Mesenteric fat pad (tissue), 1 donor: Measurements from ENCODE around the gene ZDHHC19. TPM values are rescaled to one million over a fixed set of nuclear protein-coding genes. Genes with fewer than 3 reads are reported as not detected.
"Not testable (repeated sequence)": the region's sequence is repeated elsewhere in the genome, so short reads cannot be mapped to it uniquely, and the experiment has no call there.

Source experiments
- DNase-seq: peaks from one replicate; pipeline ENCODE4 v3.0.0-alpha.2; 2020; ENCODE audit warnings: low spot score
- long read RNA-seq: library from polyadenylated mRNA; unstranded; transcript quantifications from one replicate; pipeline ENCODE4 v2.0.0, GENCODE V29; 2020
- total RNA-seq: library from RNA; stranded (reverse); fragmentation: NEBNext Ultra II Directional; extraction: Animal tissue kit (Norgen Biotek cat#: 25700); gene quantifications from one replicate; pipeline ENCODE4 v1.2.1, GENCODE V29; 2021
- donor health status: DM: yes; HTN: yes; CAD: no.

ZDHHC19 gene, protein sequence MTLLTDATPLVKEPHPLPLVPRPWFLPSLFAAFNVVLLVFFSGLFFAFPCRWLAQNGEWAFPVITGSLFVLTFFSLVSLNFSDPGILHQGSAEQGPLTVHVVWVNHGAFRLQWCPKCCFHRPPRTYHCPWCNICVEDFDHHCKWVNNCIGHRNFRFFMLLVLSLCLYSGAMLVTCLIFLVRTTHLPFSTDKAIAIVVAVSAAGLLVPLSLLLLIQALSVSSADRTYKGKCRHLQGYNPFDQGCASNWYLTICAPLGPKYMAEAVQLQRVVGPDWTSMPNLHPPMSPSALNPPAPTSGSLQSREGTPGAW
- total RNA-seq = 2.8 TPM
- long read RNA-seq, partial matches to known transcripts = 0 of 2 reads
- long read RNA-seq, other reads (novel, unspliced or antisense) = 2 of 2 reads

DNA sequence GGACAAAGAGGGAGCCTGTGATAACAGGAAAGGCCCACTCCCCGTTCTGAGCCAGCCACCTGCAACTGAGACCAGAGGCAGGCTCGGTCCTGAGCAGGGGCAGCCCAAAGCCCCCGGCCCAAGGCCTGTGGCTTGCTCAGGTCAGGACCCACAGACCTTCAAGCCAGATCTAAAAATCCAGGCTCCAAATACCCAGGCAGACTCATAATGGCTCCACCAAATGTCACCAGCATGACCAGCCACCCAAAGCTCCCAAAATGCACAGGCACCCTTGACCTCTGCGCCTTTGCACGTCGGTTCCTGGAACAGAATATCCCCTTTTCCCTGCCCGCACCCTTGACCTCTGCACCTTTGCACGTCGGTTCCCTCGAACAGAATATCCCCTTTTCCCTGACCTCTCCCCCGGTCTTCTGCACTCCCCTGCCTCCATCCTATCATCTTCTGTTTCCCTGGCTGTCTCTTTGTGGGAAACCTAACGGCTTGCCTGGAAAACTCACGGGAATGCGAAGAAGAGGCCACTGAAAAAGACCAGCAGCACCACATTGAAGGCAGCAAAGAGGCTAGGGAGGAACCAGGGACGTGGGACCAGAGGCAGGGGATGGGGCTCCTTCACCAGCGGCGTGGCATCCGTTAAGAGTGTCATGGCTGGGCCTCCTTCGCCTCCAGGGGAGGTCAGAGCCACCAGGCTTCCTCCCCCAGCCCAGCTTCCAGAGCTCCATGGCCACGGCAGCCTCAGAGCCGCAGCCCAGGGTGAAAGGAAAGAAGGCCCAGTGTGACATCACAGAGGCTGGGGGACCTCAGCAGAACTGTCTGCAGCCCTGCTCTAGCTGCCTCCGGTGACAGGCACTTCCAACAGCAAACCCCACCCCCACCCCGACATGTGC is at the start of gene ZDHHC19:
Gene ZDHHC19, minus strand, starts transcription at position 728 of the 884 bp plus-strand sequence. Its CDS starts 85 bp downstream, at position 643.
- DNase-seq = no peak

DNA sequence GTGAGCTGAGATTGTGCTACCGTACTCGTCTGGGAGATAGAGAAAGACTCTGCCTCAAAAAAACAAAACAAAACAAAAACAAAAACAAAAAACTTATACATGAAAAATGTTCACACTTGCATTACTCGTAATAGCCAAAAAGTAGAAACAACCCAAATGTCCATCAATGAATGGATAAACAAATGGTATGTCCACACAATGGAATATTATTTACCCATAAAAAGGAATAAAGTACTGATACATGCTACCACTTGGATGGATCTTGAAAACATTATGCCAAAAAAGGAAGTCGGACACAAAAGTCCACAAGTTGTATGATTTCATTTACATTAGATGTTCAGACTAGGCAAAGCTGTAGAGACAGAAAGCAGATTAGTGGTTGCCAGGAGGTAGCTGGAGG is 49.6 kb upstream of the ZDHHC19 start:
- DNase-seq = no peak

DNA sequence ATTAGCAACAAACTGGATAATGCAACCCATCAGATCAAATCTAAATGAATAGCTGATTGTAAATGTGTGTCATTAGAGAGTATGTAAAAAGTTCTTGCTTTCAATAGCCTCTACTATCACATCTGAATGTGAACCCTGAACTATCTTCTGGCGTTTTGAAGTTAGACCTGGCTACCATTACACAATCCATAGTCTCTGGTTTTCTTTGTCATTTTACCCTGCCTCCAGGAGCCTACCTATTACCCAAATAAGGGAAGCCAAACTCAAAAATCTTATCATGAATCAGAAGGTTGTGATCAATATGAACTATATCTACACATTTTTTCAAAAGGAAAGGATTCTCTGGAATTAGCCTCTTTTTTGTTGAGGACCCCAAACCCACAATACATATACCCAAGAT is 44.6 kb upstream of the ZDHHC19 start:
- no peak for DNase-seq

DNA sequence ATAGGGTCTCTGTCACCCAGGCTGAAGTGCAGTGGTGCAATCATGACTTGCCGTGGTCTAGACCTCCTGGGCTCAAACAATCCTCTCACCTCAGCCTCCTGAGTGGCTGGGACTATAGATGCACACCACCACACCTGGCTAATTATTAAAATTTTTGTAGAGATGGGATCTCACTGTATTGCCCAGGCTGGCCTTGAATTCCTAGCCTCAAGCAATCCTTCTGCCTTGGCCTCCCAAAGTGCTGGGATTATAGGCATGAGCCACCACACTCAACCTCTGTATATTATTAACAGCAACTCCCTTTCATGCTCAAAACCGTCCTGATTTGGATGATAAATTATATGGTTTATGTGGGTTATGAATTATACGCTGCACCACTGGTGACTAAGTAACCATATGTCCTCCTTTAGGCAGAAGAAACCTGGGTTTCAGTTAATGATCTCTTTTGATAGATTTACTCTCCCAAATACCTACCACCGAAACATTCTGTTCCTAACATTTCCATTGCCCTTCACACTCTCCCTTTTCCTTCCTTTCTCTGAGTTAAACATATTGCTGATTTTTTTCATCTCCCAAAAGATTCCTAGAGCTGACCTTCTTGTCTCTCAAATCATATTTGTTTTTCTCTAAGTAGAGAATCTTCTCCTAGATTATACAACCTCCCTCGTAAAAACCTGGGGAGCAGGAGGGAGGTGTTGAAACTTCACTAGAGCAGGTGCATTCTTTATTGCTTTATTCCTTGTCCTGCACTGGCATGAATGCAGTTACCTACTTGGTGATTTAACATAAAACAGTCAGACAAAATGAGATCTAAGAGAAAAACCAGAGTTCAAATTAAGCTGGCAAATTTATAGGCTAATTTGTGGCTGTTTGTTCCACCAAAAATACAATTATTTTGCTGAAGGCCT is 43.4 kb upstream of the ZDHHC19 start:
- no peak for DNase-seq

DNA sequence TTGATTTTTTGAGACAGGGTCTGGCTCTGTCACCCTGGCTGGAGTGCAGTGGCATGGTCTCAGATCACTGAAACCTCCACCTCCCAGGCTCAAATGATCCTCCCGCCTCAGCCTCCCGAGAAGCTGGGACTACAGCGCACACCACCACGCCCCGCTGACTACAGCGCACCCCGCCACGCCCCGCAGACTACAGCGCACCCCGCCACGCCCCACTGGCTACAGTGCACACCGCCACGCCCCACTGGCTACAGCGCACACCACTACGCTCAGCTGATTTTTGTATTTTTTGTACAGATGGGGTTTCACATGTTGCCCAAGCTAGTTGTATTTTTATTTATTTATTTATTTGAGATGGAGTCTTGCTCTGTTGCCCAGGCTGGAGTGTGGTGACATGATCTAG is 40.7 kb upstream of the ZDHHC19 start:
- DNase-seq = no peak

DNA sequence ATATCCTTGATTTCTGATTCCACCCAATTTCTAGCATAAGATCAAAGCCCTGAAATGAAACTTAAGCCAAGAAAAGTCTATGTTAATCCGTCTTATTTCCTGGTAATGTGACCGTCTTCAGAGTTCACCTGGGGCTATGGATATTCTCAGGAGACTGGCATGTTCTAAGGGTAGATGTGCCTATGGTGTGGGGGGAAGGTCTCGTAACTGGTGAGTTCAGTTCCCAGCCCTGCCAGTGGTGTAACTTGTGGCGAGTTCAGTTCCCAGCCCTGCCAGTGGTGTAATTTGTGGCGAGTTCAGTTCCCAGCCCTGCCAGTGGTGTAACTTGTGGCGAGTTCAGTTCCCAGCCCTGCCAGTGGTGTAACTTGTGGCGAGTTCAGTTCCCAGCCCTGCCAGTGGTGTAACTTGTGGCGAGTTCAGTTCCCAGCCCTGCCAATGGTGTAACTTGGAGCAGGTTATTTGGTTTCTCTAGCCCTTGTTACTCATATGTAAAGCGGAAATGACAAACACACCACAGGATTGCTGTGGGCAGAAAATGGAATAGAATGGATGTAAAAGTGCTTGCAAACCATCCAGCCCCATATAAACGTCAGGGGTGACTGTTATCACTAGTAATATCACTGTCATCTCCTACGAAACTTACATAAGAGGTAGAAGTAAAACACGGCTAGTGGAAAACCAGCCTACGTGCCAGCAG is 35.6 kb upstream of the ZDHHC19 start:
- DNase-seq = no peak

DNA sequence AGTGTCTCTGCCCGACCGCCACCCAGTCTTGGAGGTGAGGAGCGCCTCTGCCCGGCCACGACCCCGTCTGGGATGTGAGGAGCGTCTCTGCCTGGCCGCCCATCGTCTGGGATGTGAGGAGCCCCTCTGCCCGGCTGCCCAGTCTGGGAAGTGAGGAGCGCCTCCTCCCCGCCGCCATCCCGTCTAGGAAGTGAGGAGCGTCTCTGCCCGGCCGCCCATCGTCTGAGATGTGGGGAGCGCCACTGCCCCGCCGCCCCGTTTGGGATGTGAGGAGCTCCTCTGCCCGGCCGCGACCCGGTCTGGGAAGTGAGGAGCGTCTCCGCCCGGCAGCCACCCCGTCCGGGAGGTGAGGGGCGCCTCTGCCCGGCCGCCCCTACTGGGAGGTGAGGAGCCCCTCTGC is 33.0 kb upstream of the ZDHHC19 start:
- DNase-seq = not testable (repeated sequence)

DNA sequence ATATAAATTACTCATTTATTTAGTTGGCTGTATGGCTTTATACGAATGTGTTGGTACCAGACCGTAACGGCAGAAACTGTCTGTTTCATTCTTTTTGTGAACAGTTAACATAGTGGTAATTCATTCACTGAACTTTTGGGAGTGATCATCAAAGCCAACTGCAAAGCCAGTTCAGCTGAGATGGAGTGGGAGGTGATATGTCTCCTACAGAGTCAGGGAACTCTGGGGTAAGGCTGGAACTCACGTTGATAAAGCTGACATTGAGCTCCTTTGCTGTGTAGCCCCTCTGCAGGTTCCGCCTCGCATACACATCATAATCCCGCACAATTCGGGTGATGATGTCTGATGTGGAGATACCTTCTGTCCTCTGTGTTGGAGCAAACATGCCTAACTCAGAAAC is 30.5 kb upstream of the ZDHHC19 start:
- no peak for DNase-seq

DNA sequence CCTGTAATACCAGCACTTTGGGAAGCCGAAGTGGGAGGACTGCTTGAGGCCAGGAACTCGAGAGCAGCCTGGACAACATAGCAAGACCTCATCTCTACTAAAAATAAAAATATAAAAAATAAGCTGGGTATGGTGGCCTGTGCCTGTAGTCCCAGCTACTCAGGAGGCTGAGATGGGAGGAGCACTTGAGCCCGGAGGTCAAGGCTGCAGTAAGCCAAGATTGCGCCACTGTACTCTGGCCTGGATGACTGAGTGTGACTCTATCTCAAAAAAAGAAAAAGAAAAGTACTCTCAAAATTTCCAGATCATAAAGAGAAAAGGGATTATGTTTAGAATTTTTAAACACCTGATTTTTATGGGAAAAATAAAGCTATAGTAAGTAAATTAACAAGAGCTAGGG is 29.2 kb upstream of the ZDHHC19 start:
- DNase-seq = no peak

DNA sequence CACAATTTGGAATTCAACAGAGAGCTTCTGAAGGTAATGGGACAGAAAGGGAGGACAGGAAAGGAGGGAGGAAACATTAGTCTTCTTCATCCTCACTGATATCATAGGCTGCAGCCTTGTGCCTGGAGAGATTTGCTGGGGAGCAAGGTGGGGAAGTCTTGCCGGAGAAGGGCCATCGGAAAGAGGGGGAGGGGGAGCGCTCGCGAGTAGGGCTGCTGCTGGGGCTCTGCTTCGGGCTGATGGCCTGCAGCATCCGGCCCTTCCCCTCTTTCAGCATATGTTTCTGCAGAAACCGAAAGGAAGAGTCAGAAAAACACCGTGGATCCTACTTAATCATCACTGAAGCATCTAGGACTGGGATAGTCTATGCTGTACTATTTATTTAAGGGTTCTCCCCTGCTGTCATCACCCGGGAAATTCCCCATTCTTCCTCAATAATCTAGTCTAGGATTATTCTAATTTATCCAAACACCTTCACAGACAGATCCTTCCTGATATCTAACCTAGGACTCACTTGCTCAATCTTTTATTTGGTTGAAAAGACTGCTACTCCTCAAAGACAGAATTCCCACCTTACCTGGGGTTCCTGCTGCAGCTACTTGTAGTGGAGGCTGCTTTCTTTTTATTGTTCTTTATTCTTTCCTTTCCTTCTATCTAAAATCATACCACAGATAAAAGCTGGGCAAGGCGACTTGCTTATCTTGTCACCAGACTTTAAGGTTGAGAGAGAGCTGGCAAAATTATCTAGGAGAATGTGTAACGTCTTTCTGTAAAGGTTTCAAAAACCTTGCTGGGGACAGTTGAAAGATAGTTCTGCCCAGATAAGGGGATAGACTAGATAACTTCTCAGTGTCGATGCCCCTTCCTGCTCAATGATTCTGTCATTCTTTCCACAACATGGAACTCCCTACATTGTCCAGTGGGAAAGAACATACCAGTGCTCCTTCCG is 27.7 kb upstream of the ZDHHC19 start:
- no peak for DNase-seq

DNA sequence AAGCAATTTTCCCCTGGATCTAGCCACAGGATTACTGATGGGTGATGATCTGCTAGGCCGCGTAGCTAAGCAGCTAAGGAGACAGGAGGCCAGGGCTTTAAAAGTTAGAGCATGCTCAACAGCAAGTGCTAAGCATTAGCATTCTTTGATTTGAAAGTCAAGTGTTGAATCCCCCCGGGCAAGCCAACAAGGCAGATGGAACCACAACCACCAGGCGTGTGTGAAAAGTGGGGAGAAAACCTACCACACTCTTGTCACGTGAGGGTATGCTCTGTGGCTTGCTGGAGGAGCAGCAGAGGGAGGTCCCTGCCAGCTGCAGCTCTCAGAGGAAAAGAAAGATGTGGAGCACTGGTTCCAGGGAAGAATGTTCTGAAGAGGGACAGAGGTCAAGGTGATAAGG is 26.0 kb upstream of the ZDHHC19 start:
- DNase-seq = no peak

DNA sequence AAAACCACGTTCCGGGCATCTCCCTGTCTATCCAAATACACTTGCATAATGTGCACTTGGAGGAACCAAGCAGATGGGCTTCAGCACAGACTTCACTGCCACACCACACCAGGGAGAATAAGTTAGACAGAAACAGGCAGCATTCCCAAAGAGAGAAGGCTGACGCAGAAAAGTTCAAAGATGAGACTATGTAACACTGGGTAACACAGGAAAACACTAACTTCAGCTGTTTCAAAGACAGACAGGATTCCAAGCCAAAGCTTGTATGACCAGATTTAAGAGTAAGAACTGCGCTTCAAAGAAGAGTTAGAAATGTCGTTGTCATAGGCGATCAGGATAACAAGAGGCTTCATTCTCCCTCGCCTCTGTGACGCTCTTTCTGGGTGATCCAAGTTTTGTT is 25.0 kb upstream of the ZDHHC19 start:
- no peak for DNase-seq

DNA sequence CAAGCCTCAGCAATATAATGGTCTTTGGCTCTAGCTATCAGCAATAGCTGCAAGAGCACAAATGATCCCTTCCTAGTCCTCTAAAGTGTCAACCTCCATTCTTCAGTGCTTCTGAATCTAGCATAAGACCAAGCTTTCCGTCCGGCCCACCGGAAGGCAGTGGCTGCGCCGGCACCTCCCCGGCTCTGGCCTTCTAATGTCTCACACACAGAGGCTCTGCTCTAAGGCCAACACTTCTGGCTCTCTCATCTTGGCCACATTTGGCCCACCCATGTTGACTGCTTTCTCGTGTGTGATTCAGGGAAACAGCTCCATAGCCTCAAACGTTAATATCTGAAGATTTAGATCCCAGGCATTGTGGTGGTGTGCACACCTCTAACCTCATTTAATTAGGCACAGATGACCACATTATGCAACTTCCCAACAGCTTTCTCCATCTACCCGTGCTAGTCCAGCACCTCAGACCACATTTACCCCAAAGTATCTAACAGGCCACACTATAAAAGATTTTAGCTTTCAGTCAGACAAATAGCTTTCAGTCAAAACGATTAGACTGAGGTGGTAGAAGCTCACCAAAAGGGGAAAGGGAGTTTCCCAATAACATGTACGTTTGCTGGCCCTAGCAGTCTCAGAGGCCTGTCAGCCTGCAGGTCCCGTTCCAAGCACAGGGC is 24.4 kb upstream of the ZDHHC19 start:
- DNase-seq = no peak

DNA sequence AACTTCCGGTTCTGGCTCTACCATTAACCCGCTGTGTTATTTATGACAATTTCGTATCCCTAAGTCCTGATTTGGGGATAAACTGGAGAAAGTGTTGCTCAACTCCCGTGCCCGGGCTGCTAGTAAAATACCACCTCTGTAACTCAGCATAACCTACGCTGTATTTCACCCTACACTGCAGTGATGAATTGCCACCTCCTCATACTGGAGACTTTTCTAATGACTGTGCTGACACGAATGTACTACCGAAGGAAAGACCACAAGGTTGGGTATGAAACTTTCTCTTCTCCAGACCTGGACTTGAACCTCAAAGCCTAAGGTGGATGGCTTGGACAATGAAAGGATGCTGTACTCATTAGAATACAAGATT is 21.7 kb upstream of the ZDHHC19 start:
- DNase-seq = no peak

DNA sequence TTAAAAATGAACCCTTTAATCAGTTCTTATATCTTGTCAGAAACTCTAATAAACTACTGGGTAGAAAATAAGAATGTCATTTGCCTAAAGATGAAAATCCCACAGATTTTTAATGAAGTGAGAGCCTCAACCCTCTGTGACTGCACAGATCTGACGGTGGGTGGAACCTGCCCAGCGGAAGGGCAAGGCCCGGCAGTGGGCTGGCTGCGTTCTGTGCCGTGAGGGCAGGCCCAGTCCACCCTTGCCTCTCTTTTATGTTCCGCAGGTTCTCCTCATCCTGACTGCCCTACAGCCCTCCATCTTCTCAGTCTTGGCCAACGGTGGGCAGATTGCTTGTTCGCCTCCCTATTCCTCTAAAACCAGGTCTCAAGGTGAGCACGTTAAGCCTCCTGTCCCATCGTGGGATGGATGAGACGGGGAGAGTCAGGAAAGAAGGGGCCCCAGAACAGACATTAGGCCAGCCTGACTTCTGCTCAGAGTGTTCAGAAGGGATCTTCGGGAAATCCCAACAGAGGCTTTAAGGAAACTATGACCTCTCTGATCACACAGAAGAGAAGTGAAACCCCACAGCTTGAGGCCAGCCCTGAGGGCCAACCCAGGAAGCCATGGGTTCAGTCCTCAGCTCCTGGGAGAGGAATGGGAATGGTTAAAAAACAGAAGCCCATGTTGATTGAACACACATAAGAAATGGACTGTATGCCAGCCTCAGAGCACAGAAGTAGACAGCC is 21.1 kb upstream of the ZDHHC19 start:
- peak; percentile 60 for DNase-seq

DNA sequence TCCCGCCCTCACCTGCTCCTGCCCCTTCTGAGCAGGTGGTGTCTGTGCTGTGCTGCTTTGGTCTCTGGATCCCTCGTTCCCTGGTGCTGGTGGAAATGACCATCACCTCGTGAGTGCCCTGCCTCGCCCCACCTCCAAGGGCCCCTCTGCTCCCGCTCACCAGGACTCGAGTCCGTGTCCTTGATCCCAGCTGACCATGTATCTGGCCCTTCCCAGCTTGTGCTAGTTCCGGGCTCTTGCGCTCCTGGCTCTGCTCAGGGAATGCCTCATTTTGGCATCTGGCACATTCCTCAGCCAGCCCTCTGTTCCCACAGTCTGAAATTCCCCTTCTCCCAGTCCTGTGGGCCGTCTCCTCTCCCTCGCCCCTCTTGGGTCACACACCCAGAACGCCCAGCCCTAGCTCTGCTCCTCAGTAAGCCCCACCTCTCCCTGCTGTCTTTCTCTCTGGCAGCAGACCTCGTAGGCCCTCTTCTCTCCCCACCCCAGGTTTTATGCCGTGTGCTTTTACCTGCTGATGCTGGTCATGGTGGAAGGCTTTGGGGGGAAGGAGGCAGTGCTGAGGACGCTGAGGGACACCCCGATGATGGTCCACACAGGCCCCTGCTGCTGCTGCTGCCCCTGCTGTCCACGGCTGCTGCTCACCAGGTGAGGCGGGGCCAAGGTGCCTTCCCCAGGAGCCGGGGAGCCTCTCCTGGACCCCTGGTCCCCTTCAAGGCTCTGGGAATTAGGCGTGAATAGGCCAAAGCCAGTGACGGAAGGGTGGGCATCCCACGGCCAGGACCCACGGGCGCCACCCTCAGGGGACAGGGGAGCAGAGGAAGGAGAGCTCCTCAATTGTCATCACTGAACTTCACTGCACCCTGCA is 16.7 kb upstream of the ZDHHC19 start:
- peak; percentile 85 for DNase-seq

DNA sequence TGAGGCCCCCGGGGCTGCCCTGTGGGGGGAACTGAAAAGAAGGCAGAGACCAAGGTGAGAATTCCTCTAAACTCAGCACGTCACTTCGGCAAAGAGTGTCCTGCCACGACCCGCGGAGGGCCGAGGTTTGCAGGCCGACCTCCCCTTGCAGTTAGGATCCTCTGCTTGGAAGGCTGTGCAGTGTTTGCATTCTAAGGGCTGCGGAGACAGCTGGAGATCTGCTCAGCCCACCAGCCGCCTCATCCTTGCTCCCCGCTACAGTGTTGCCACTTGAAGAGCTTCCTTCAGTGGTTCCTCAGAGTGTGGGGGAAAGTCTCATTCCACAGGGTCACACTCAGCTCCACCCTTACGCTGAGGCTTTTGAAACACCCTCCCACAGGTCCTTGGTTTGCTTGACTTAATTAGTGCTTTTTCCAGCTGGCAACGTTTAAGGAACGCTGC is 15.9 kb upstream of the ZDHHC19 start:
- peak; percentile 88 for DNase-seq
